GM12891 (cell line): ENCODE measurements around the gene CREB1.

Source experiments
- PAX5 ChIP-seq: IDR thresholded peaks from 2 replicates; pipeline ENCODE4 v1.6.1; 2011; ENCODE audit warnings: low read length, moderate library complexity, mild to moderate bottlenecking; ENCODE audit not compliant: insufficient read depth, severe bottlenecking
- POLR2A ChIP-seq: IDR thresholded peaks from 2 replicates; pipeline ENCODE4 v1.6.1; 2011; ENCODE audit warnings: low read depth, low read length, control low read depth
- POLR2AphosphoS5 ChIP-seq: IDR thresholded peaks from 2 replicates; pipeline ENCODE4 v1.6.1; 2011; ENCODE audit warnings: low read depth, low read length, control low read depth
- SPI1 ChIP-seq: IDR thresholded peaks from 2 replicates; pipeline ENCODE4 v1.6.1; 2011; ENCODE audit warnings: low read depth, low read length, control low read depth
- TAF1 ChIP-seq: IDR thresholded peaks from 2 replicates; pipeline ENCODE4 v1.6.1; 2011; ENCODE audit warnings: low read depth, low read length, control low read depth

- no peak for TF ChIP-seq POLR2A
- TF ChIP-seq TAF1 = no peak
- no peak for TF ChIP-seq POLR2AphosphoS5
- no peak for TF ChIP-seq PAX5
- no peak for TF ChIP-seq SPI1
These were observed 65.0 kb downstream of the CREB1 start for GRCh38 chr2:207594731-207595130.
